Activated naive CD8-positive, alpha-beta T cell treated with anti-CD3 and anti-CD28 coated beads, Interleukin-2, amount 50 U/mL, for 24 hours (primary cell): ENCODE data around the gene PHEX.
A peak's percentile ranks its signal among the peaks of the same experiment; 100 is the strongest.

Experiments
- ATAC-seq: fragments of 150-1000 bp; cut with Tn5 transposase; one replicate; pipeline ENCODE4 v1.10.0; 2021
- DNase-seq: peaks from one replicate; pipeline ENCODE4 v3.0.0; 2021
- H3K27ac Mint-ChIP-seq: one replicate; pipeline ENCODE4 v1.8.0; 2021; ENCODE audit warnings: mild to moderate bottlenecking, mixed read lengths
- H3K27me3 Mint-ChIP-seq: one replicate; pipeline ENCODE4 v1.8.0; 2021; ENCODE audit warnings: mixed read lengths
- H3K36me3 Mint-ChIP-seq: one replicate; pipeline ENCODE4 v1.8.0; 2021; ENCODE audit warnings: low read depth, mixed read lengths
- H3K4me1 Mint-ChIP-seq: one replicate; pipeline ENCODE4 v1.8.0; 2021; ENCODE audit warnings: mixed read lengths
- H3K4me3 Mint-ChIP-seq: one replicate; pipeline ENCODE4 v1.8.0; 2021; ENCODE audit warnings: mild to moderate bottlenecking, moderate library complexity, mixed read lengths
- H3K9me3 Mint-ChIP-seq: one replicate; pipeline ENCODE4 v1.8.0; 2021; ENCODE audit warnings: mixed read lengths

The PHEX gene

DNA sequence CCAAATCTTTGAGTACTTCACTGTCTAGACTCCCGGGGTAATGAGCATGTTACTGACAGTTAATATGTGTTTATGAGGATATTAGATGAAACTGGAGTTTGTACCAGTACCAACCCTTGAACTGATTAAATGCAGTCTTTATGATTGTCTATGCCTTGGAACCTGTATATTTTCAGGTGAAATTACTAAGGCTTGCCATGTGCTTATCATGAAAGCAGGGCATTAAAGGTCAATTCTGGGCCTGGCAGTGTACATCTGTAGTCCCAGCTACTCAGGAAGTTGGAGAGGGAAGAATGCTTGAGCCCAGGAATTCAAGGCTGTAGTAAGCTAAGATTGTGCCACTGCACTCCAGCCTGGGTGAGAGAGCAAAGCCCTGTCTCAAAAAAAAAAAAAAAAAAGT, 27.6 kb downstream of the PHEX start:
- Mint-ChIP-seq H3K36me3 (peaks cover 32% of the 10 kb centered on the region), H3K9me3 (peaks cover 7% of the 10 kb centered on the region), H3K4me3 (peak overlapping the region; percentile 58), H3K4me1 (peaks cover 83% of the 10 kb centered on the region), H3K27me3 (no peaks in the 10 kb centered on the region), H3K27ac (peak overlapping the region; percentile 99)
- DNase-seq = no peak
- no peak for ATAC-seq

DNA sequence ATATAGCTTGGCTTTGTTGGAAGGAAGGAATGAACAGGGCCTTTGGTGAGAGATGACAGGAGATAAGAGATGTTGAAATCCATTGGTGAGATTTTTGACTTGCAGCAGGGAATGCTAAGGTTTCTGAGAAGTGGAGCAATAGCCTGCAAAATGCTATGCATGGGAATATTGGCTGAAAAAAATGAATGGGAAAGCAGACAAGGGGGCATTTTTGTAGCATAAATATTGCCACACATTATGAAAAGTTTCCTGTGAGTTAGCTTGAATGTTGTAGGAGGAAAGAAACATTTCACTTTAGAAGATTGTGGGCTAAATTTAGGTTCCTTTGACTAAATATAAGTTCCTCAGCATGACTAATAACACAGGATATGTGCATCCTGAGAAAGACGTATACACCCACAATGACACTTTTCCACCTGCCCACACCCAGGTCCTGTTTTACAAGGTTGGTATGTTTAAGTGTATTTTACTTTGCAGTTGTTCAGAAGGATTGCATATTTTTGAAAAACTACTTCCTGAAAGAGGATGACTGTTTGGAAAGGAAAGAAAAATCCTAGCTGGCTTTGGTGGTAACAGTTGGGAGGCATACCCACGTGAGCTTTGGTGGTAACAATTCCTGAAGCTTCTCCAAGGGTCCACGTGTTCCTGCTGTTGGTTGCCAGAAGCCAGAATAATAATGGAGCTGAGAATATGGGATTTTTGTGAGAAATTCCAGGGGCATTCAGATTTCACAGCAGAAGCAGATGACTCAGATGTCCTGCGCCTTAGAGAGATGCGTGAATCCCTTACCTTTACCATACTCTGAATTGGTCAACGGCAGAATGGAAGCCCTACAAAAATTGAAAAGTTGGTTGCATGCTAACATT, 28.5 kb downstream of the PHEX start:
- H3K9me3 Mint-ChIP-seq = peaks cover 8% of the 10 kb centered on the region
- ATAC-seq (peak; percentile 73), DNase-seq (no peak)
- H3K27me3 Mint-ChIP-seq = no peaks in the 10 kb centered on the region
- peaks cover 88% of the 10 kb centered on the region for H3K4me1 Mint-ChIP-seq
- peak overlapping the region; percentile 99 for H3K27ac Mint-ChIP-seq
- H3K36me3 Mint-ChIP-seq = peaks cover 37% of the 10 kb centered on the region
- peak overlapping the region; percentile 58 for H3K4me3 Mint-ChIP-seq

DNA sequence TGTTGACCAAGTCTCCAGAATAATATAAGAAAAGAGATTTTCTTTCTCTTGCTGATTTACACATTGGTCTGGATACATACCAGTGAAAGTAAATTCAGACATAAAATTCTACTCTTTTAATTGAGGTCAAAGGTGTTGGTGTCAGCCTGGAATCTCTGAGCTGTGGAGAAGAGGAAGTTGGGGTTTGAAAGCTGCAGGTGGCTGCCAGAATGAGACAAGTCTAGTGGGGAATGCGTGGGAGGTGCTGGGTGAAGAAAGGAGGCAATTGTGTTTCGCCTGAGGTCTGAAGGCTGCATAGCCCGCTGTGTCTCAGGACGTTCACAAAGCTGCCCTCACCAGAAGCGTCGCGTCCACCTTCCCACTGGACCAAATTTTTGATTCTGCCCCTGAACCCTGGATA, 31.2 kb downstream of the PHEX start:
- Mint-ChIP-seq H3K9me3 (peaks cover 3% of the 10 kb centered on the region), H3K4me3 (peak overlapping the region; percentile 25), H3K4me1 (peaks cover 89% of the 10 kb centered on the region), H3K27ac (peak overlapping the region; percentile 99), H3K36me3 (peaks cover 38% of the 10 kb centered on the region), H3K27me3 (no peaks in the 10 kb centered on the region)
- peak; percentile 55 for DNase-seq
- ATAC-seq = peak; percentile 48

DNA sequence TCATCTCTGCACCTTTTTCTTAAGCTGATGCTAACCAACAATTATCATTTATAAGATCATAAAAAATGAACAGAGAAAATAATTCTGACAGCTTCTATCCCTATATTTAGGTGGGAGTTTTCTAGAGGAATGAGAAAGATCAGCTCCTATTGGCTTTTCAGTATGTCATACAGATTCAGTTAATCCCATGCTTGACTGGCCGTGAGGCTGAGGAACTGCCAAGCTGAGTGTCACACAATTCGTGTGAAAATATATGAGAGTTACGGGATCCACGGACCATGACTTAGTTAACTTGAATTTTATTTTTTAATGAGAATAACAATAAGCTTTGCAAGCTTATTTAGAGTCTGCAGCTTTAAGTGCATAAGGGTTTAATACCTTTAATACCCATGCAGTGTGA, 37.5 kb downstream of the PHEX start:
- Mint-ChIP-seq H3K36me3 (peaks cover 32% of the 10 kb centered on the region), H3K4me1 (peaks cover 36% of the 10 kb centered on the region), H3K9me3 (peaks cover 3% of the 10 kb centered on the region), H3K27me3 (no peaks in the 10 kb centered on the region), H3K27ac (no peak overlapping the region), H3K4me3 (no peak overlapping the region)
- ATAC-seq (no peak), DNase-seq (no peak)

DNA sequence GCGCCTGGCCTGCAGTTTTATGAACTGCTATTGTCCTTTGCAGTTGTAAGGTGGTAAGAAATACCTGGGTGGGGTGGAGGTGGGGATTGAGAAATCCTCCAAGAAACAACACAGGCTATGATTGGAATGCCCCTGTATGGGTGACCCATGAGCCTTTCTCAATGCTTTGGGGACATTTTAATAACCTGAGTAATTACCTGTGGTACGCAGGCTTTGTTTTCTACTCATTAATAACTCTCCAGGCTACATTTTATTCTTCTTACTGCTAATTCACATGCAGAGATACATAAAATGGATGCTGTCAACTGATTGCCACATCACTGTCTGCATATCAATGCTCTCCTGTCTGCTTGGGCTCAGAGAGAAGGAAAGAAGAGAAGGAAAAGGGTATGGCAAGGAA, 41.8 kb downstream of the PHEX start:
- H3K4me3 Mint-ChIP-seq = no peak overlapping the region
- DNase-seq (no peak), ATAC-seq (no peak)
- H3K27me3 Mint-ChIP-seq = no peaks in the 10 kb centered on the region
- H3K36me3 Mint-ChIP-seq = peaks cover 29% of the 10 kb centered on the region
- no peaks in the 10 kb centered on the region for H3K9me3 Mint-ChIP-seq
- peaks cover 6% of the 10 kb centered on the region for H3K4me1 Mint-ChIP-seq
- H3K27ac Mint-ChIP-seq = no peak overlapping the region

DNA sequence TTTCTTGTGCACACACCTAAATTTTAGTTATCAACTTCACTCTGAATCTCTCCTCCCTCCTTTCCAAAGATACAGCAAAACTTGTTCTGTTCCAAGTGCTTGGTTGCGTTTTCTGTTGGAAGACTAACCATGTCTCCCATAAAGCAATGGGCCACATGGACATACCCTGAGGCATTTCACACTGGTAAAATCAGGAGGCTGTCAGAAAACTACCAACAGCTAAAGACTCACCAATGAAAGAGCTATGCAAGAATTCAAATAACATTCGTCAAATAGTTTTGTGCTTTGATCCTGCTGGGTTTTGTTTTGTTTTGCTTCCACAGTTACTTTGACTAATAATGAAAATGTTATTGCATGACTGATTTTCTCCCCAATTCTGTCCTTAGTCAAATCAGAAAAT, 46.0 kb downstream of the PHEX start:
- DNase-seq = no peak
- peaks cover 6% of the 10 kb centered on the region for H3K4me1 Mint-ChIP-seq
- no peaks in the 10 kb centered on the region for H3K27me3 Mint-ChIP-seq
- H3K9me3 Mint-ChIP-seq = no peaks in the 10 kb centered on the region
- no peak for ATAC-seq
- H3K36me3 Mint-ChIP-seq = peaks cover 43% of the 10 kb centered on the region
- H3K4me3 Mint-ChIP-seq = no peak overlapping the region
- no peak overlapping the region for H3K27ac Mint-ChIP-seq

DNA sequence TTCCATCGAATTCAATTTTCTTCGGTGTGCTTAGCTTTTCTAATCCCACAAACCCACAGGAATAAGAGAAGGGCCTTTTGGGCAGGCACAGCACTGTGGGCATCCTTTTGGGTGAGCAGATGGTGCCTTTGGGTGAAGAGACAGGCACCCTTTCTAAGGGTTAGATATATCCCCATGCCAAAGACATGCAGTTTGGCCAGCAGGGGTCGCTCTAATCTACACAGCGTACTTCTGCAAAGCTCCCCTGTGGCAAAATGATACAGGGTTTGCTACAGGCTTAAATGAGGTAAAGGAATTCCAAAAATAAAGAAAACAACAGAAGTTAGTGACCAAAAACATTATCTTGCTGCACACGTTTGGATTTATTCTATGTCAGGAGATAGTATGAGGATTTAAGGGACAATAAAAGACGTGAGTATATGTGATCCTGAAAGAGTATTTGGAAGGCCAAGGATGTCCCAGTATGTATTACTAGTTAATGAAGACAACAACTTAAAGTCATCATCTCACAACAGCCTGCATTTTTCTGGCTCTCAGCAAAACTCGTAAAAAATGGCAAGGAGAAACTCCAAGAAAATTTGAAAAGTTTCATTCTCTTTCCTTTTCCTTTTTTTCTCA, 49.5 kb downstream of the PHEX start:
- no peaks in the 10 kb centered on the region for H3K27me3 Mint-ChIP-seq
- no peak overlapping the region for H3K4me3 Mint-ChIP-seq
- no peaks in the 10 kb centered on the region for H3K9me3 Mint-ChIP-seq
- H3K4me1 Mint-ChIP-seq = peaks cover 17% of the 10 kb centered on the region
- H3K27ac Mint-ChIP-seq = no peak overlapping the region
- ATAC-seq = peak; percentile 54
- peaks cover 59% of the 10 kb centered on the region for H3K36me3 Mint-ChIP-seq
- DNase-seq = peak; percentile 55

DNA sequence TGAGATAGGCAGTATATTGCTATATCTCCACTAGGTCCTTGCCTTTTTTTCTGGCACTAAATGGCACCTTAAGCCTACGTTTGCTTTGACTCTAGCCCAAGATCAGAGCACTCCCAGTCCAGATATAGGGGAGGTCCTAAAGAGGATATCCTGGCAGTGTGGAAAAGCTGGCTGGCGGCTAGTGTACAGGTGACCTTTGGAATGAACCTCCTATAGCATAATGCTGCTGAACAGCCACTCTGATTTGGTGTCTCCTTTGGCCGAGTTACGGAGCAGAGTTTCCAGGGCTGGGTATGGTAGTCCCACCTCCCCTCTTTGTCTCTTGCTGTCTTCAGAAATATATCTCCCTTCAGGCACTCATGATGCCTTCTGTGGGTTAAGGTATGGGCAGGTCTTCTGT, 53.9 kb downstream of the PHEX start:
- H3K9me3 Mint-ChIP-seq = peaks cover 4% of the 10 kb centered on the region
- H3K36me3 Mint-ChIP-seq = peaks cover 61% of the 10 kb centered on the region
- DNase-seq (no peak), ATAC-seq (no peak)
- no peaks in the 10 kb centered on the region for H3K27me3 Mint-ChIP-seq
- peak overlapping the region; percentile 93 for H3K27ac Mint-ChIP-seq
- peak overlapping the region; percentile 22 for H3K4me3 Mint-ChIP-seq
- peaks cover 43% of the 10 kb centered on the region for H3K4me1 Mint-ChIP-seq

DNA sequence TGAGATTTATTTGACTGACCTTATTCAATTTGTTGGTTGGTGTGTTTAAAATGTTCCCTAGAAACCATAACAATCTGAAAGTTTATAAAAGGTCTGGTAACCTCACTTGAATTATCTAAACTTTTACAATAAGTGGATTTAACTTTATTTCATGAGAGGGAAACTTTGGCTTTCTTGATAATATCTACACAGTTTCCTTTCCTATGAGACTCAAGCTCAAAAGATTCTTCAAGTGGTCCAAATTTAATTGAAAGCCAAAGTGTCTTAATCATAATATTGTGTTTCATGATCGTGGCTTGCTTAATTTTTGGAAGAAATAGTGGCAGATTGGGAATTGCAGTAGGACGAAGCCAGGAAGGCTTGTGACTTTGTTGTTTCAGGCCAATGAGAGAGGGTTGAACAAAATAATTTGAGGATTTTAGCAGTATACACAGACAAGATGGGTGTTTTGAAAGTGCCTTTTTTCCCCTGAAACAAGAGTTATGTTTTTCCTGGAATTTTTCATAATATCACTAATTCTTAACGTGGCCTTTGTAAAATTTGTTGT, 55.0 kb downstream of the PHEX start:
- Mint-ChIP-seq H3K27ac (peak overlapping the region; percentile 93), H3K4me3 (peak overlapping the region; percentile 59), H3K9me3 (peaks cover 13% of the 10 kb centered on the region), H3K4me1 (peaks cover 50% of the 10 kb centered on the region), H3K36me3 (peaks cover 62% of the 10 kb centered on the region), H3K27me3 (no peaks in the 10 kb centered on the region)
- DNase-seq (no peak), ATAC-seq (no peak)

DNA sequence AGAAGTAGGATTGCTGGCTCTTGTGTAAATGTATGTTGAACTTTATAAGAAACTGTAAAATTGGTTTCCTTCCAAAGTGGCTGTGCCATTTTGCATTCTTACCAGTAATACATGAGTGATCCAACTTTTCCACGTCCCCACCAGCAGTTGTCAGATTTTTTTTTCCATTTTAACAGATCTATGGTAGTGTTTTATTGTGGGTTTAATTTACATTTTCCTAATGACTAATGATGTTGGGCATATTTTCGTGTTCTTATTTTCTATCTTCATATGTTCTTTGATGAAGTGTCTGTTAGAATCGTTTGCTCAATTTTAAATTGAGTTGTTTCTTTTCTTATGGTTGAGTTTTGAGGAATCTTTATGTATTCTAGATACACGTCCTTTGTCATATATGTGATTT, 56.2 kb downstream of the PHEX start:
- Mint-ChIP-seq H3K4me1 (peaks cover 50% of the 10 kb centered on the region), H3K9me3 (peaks cover 13% of the 10 kb centered on the region), H3K36me3 (peaks cover 57% of the 10 kb centered on the region), H3K4me3 (peak overlapping the region; percentile 57), H3K27ac (peak overlapping the region; percentile 94), H3K27me3 (no peaks in the 10 kb centered on the region)
- DNase-seq (no peak), ATAC-seq (peak; percentile 71)

DNA sequence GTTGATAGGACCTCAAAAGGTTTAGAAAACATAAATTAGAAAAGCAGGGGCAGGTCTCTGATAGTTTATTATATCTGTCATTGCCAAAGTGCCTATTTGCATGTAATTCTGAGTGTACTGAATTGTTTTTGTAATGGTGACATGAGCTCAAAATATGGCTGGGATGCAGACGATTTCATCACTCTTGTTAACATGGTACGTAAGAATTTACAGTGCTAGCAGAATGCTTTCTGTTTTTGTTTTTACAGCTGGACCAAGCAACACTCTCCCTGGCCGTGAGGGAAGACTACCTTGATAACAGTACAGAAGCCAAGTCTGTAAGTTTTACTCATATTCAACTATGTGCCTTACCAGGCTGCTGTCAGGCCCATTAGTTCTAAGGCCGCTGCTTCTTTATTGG, 58.1 kb downstream of the PHEX start:
- peaks cover 67% of the 10 kb centered on the region for H3K36me3 Mint-ChIP-seq
- H3K4me3 Mint-ChIP-seq = peak overlapping the region; percentile 77
- peak overlapping the region; percentile 52 for H3K27ac Mint-ChIP-seq
- no peak for ATAC-seq
- peaks cover 50% of the 10 kb centered on the region for H3K4me1 Mint-ChIP-seq
- H3K27me3 Mint-ChIP-seq = no peaks in the 10 kb centered on the region
- H3K9me3 Mint-ChIP-seq = peaks cover 13% of the 10 kb centered on the region
- DNase-seq = no peak

DNA sequence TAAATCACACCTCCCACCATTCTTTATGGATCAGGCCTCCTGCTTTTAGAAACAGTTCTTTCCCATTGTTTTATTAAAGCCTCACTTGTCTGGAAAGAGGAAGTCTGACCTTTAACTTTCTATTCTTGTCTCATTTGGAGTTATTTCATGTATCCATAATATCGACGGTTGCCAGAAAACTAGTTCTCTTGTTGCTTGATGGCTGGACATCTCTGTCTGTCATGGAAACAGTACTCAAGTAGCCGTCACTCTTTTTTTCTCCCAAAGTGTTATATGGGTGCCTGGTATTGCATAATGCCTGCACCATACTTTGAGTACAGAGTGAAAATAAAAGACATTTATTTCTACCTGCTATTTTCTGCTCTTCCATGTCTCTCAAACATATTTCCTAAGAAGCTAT, 61.4 kb downstream of the PHEX start:
- Mint-ChIP-seq H3K27me3 (no peaks in the 10 kb centered on the region), H3K36me3 (peaks cover 66% of the 10 kb centered on the region), H3K4me1 (peaks cover 24% of the 10 kb centered on the region), H3K9me3 (peaks cover 9% of the 10 kb centered on the region), H3K4me3 (no peak overlapping the region), H3K27ac (no peak overlapping the region)
- ATAC-seq (no peak), DNase-seq (no peak)

DNA sequence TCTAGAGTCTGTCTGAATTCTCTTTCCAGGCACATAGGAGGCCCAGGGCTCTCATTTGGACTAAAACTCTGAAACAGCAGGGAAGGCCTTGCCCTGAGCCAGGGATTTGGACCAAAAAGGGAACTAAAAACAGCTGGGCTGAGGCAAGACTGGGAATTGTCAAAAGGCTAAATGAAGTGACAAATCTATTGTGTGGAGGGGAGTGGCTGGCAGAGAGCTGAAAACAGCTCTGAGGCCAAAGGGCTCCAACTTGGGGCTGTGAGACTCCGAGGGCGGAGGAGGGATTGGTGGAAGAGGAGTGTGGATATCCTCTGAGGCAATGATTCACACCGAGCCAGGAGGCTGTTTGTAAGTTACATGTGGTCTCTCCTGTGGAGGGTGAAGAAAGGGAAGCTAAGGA, 63.2 kb downstream of the PHEX start:
- H3K27me3 Mint-ChIP-seq = no peaks in the 10 kb centered on the region
- H3K9me3 Mint-ChIP-seq = peaks cover 9% of the 10 kb centered on the region
- no peak overlapping the region for H3K4me3 Mint-ChIP-seq
- peaks cover 69% of the 10 kb centered on the region for H3K36me3 Mint-ChIP-seq
- peaks cover 19% of the 10 kb centered on the region for H3K4me1 Mint-ChIP-seq
- DNase-seq (no peak), ATAC-seq (no peak)
- no peak overlapping the region for H3K27ac Mint-ChIP-seq

DNA sequence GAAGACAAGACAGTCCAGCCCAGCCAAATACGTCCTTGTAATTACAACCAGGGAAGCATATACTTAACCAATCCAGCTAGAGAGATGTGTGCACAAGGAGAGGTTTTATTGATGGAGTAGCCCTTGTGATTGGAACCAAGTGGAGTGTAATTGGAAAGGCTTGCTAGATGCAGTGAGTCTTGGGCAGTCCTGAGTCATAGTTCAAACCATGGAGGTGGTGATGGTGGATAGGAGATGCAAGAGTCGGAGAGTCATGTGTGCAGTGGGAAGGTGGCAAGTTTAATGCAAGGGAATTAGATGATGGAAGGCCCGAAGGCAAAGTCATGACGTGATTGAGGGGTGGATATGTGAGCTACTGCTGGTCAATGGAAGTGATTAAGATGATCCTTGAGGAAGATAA, 63.7 kb downstream of the PHEX start:
- Mint-ChIP-seq H3K4me3 (no peak overlapping the region), H3K27ac (no peak overlapping the region), H3K9me3 (peaks cover 9% of the 10 kb centered on the region), H3K4me1 (peaks cover 16% of the 10 kb centered on the region), H3K27me3 (no peaks in the 10 kb centered on the region), H3K36me3 (peaks cover 68% of the 10 kb centered on the region)
- ATAC-seq = no peak
- no peak for DNase-seq
